Testis (tissue), 3 donors: ENCODE results near the gene CYP17A1. TPM values are rescaled to one million over a fixed set of nuclear protein-coding genes. Genes with fewer than 3 reads are reported as not detected.
"Not testable (repeated sequence)": the region's sequence is repeated elsewhere in the genome, so short reads cannot be mapped to it uniquely, and the experiment has no call there.

Experiments
- DNase-seq: peaks from one replicate; pipeline ENCODE4 v3.0.0-alpha.2; 2019
- H3K27ac ChIP-seq, 2 donors: fragments of 200-600 bp; sonication (generic); one replicate each; pipeline ENCODE4 v1.5.1; 2019
- H3K27me3 ChIP-seq: fragments of 200-600 bp; sonication (generic); one replicate; pipeline ENCODE4 v1.5.1; 2019
- H3K36me3 ChIP-seq: fragments of 200-600 bp; sonication (generic); one replicate; pipeline ENCODE4 v1.5.1; 2017; ENCODE audit warnings: low read depth; ENCODE audit errors: missing control alignments
- H3K4me1 ChIP-seq: fragments of 200-600 bp; sonication (generic); one replicate; pipeline ENCODE4 v1.5.1; 2019
- H3K4me3 ChIP-seq, 2 donors: fragments of 200-600 bp; sonication (generic); one replicate each; pipeline ENCODE4 v1.5.1; 2017 to 2019
- H3K9me3 ChIP-seq: fragments of 200-600 bp; sonication (generic); one replicate; pipeline ENCODE4 v1.5.1; 2017
- CTCF ChIP-seq, 3 experiments: fragments of 450-650 bp in 2 of 3; fragments of 200-600 bp in 1 of 3; sonication (generic) in 1 of 3; IDR thresholded peaks; one replicate each; pipeline ENCODE4 v1.5.1; 2016 to 2019; ENCODE audit warnings: antibody characterized with exemption in 3 of 3, mild to moderate bottlenecking in 2 of 3, moderate library complexity in 1 of 3
- POLR2A ChIP-seq: fragments of 450-650 bp; IDR thresholded peaks from one replicate; pipeline ENCODE4 v1.6.1; 2017; ENCODE audit warnings: antibody characterized with exemption, mild to moderate bottlenecking, moderate library complexity
- WGBS, 2 donors: methylation state at CpG; one replicate each; pipeline ENCODE4 v1.1.5; 2018; 5-methylcytosine and 5-hydroxymethylcytosine counted together
- intact Hi-C: fragments of 100-400 bp; cut with DNase I; formaldehyde crosslinking; loops from one replicate; pipeline ENCODE4 v1.15.1; 2023; ENCODE audit warnings: low total_unique reads
- polyA plus RNA-seq: library from polyadenylated mRNA; stranded (reverse); fragments of 350-450 nt; fragmentation: Illumina TruSeq; extraction: RNeasy Lipid Tissue Mini Kit (QIAGEN cat#74804); gene quantifications from one replicate; pipeline ENCODE4 v1.2.3, GENCODE V29; 2014; ENCODE audit warnings: low read depth, low replicate concordance; ENCODE audit not compliant: insufficient read depth
- total RNA-seq, 2 donors: library from RNA; depleted of rRNA; stranded (reverse); fragments of >200 nt; gene quantifications; one replicate each; pipeline ENCODE4 v1.2.3, GENCODE V29; 2016

Gene CYP17A1
- total and polyA plus RNA-seq, 3 donors from 2014 or later, result 12.1 to 146 (median 15.1) TPM

DNA sequence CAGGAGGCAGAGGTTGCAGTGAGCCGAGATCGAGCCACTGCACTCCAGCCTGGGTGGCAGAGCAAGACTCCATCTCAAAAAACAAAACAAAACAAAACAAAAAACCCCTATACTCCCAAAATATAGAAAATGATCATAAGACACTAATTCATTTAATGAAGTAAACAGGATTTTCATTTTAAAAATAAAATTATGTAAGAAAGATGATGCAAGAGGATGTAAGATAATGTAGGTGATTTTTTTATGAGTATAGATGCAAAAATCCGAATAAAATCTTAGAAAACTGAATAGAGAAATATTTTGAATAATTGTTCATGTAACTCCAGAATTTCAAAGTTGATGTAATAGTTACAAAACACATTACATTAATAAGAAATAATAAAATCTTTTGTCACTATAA is 28.4 kb upstream of the CYP17A1 start:
- H3K4me3 ChIP-seq, result no peak overlapping the region
- TF ChIP-seq POLR2A (no peak), CTCF (IDR thresholded peaks at IDR 0.05) (no peak)
- no peaks in the 10 kb centered on the region for H3K9me3 ChIP-seq
- no peak for DNase-seq
- H3K36me3 ChIP-seq, result no peaks in the 10 kb centered on the region
- H3K27ac ChIP-seq, result no peak overlapping the region
- intact Hi-C loops, result no loop called here
- WGBS, 2 donors, result 91 to 97% methylated on average over 3 of the region's 3 CpGs
- H3K27me3 ChIP-seq, result no peaks in the 10 kb centered on the region
- H3K4me1 ChIP-seq, result peaks cover 8% of the 10 kb centered on the region

GRCh38 chr10:102863660-102864059 is 26.4 kb upstream of the CYP17A1 start:
- Histone ChIP-seq H3K4me1 (peaks cover 2% of the 10 kb centered on the region), H3K4me3 (no peak overlapping the region), H3K36me3 (no peaks in the 10 kb centered on the region), H3K9me3 (no peaks in the 10 kb centered on the region), H3K27me3 (no peaks in the 10 kb centered on the region), H3K27ac (peak overlapping the region in 1 of 2 donors; percentile 30)
- DNase-seq, result no peak
- no peak for TF ChIP-seq POLR2A
- no peak for TF ChIP-seq CTCF (IDR thresholded peaks at IDR 0.05)
- 27 to 36% methylated on average over 2 of the region's 2 CpGs for WGBS, 2 donors
- intact Hi-C loops, result no loop called here

DNA sequence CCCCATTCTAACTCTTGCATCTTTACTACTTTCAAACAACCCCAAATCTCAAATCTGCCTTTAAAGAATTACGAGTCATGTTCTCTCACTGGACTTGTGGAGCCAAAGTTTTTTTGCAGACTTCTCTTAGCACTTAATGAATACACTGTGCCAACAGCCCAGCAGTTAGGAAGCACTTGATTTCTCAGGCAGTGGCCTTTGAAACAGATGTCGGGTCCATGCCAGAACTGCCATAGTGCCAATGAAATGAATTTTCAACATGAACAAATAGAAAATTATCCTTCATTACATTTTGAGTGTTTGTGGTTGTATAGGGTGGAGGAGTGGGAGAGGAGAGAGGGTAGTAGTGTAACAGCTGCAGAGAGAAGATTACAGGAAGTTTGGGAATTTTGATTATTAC is 22.7 kb upstream of the CYP17A1 start:
- H3K4me3 ChIP-seq, result no peak overlapping the region
- no peaks in the 10 kb centered on the region for H3K9me3 ChIP-seq
- 65 to 67% methylated on average over 2 of the region's 2 CpGs for WGBS, 2 donors
- TF ChIP-seq CTCF (IDR thresholded peaks at IDR 0.05), result no peak
- TF ChIP-seq POLR2A, result no peak
- H3K27me3 ChIP-seq, result no peaks in the 10 kb centered on the region
- no peaks in the 10 kb centered on the region for H3K36me3 ChIP-seq
- intact Hi-C loops, result no loop called here
- DNase-seq, result no peak
- peak overlapping the region in 1 of 2 donors; percentile 25 for H3K27ac ChIP-seq
- peaks cover 7% of the 10 kb centered on the region for H3K4me1 ChIP-seq

DNA sequence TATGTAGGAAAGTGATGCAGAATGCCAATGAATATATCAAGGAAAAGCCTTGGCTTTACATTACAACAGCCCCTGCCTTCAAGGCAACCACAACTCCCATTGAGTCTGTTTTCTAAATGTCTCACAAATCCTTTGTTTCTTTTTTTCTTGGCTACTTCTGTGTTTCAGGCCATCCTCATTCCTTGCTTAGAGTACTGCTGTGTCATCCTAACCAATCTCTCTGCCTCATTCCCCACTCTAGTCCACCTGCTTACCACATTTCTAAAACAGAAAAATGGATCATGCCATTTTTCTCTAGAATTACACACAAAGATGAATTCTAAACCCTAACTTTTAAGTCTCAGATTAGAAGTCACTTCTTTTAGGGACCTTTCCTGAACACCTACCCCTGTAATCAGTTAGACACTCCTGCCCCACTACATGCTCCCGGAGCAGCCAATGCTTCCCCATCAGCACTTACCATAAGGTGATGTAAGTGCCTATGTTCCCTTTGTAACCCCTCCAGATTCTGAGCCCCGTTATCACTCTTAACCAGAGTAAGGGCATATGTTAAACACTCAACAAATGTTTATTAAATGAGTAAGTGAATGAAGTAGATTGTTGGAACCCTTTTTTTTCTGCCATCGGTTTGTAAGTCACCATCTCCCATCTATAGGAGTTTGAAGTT is 19.7 kb upstream of the CYP17A1 start:
- Histone ChIP-seq H3K36me3 (no peaks in the 10 kb centered on the region), H3K4me3 (no peak overlapping the region), H3K27ac (no peak overlapping the region), H3K4me1 (peaks cover 7% of the 10 kb centered on the region), H3K9me3 (no peaks in the 10 kb centered on the region), H3K27me3 (no peaks in the 10 kb centered on the region)
- no peak for DNase-seq
- intact Hi-C loops, result no loop called here
- 83 to 88% methylated on average over 3 of the region's 3 CpGs for WGBS, 2 donors
- TF ChIP-seq CTCF (IDR thresholded peaks at IDR 0.05), result no peak
- TF ChIP-seq POLR2A, result no peak

DNA sequence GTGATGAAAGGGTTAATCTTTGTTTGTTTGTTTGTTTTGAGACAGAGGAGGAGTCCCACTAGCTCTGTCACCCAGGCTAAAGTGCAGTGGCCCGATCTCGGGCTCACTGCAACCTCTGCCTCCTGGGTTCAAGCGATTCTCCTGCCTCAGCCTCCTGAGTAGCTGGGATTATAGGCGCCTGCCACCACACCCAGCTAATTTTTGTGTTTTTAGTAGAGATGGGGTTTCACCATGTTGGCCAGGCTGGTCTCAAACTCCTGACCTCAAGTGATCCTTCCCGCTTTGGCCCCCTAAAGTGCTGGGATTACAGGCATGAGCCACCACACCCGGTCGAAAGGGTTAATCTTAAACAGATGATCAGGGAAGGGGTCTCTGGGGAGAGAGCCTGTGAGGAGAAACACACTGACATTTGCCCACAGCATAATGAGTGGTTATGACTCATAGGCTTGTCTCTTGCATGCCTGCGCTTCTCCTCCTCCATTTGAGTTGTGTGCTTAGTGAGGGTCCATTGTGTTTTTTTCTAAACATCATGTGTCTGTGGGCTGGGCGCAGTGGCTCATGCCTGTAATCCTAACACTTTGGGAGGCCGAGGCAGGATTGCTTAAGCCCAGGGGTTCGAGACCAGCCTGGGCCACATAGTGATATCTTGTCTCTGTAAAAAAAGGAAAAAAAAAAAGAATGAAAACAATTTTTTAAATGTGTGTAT is 18.7 kb upstream of the CYP17A1 start:
- H3K9me3 ChIP-seq, H3K27ac ChIP-seq, DNase-seq, H3K27me3 ChIP-seq, H3K4me1 ChIP-seq, H3K4me3 ChIP-seq, intact Hi-C loops, H3K36me3 ChIP-seq: not testable (repeated sequence)
- 80% methylated on average over 11 of the region's 11 CpGs for WGBS, 2 donors

GRCh38 chr10:102853237-102853636 is 16.0 kb upstream of the CYP17A1 start:
- H3K36me3 ChIP-seq, H3K27me3 ChIP-seq, H3K9me3 ChIP-seq, H3K4me1 ChIP-seq, H3K27ac ChIP-seq, DNase-seq, H3K4me3 ChIP-seq, intact Hi-C loops: not testable (repeated sequence)
- 88 to 91% methylated on average over 7 of the region's 7 CpGs for WGBS, 2 donors
